ENCODE data around the gene RABGAP1L.

GRCh38 chr1:174748586-174748985, 589.3 kb downstream of the RABGAP1L start:
- no peak for TF ChIP-seq EP300 (IDR thresholded peaks at IDR 0.05)
- TF ChIP-seq, protein P1, sequence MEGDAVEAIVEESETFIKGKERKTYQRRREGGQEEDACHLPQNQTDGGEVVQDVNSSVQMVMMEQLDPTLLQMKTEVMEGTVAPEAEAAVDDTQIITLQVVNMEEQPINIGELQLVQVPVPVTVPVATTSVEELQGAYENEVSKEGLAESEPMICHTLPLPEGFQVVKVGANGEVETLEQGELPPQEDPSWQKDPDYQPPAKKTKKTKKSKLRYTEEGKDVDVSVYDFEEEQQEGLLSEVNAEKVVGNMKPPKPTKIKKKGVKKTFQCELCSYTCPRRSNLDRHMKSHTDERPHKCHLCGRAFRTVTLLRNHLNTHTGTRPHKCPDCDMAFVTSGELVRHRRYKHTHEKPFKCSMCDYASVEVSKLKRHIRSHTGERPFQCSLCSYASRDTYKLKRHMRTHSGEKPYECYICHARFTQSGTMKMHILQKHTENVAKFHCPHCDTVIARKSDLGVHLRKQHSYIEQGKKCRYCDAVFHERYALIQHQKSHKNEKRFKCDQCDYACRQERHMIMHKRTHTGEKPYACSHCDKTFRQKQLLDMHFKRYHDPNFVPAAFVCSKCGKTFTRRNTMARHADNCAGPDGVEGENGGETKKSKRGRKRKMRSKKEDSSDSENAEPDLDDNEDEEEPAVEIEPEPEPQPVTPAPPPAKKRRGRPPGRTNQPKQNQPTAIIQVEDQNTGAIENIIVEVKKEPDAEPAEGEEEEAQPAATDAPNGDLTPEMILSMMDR (IDR thresholded peaks at IDR 0.05) = no peak
- no peak for TF ChIP-seq POLR2A (IDR thresholded peaks at IDR 0.05)
- TF ChIP-seq POLR2AphosphoS5 (IDR thresholded peaks at IDR 0.05) = no peak
